H1 (cell line): ENCODE measurements around the gene MNS1. TPM values are rescaled to one million over a fixed set of nuclear protein-coding genes. Genes with fewer than 3 reads are reported as not detected.

Experiments used
- CTCF ChIA-PET: fragments of 300-600 bp; sonication (Branson Sonifier 250); formaldehyde crosslinking; loops from one replicate; lab custom pipeline; 2021; ENCODE audit not compliant: partially characterized antibody; lab: Charles Lee
- POLR2A ChIA-PET: fragments of 300-600 bp; sonication (Branson Sonifier 250); formaldehyde crosslinking; loops from one replicate; lab custom pipeline; 2021; ENCODE audit warnings: inconsistent platforms; ENCODE audit not compliant: partially characterized antibody; lab: Charles Lee
- DNase-seq, 2 experiments: peaks; one replicate each; pipeline versions ENCODE4 v3.0.0 to v3.0.0-alpha.2; 2010 to 2022; ENCODE audit warnings: low spot score in 2 of 2, low read depth in 1 of 2, mixed read lengths in 1 of 2
- FAIRE-seq: peaks from 2 replicates; lab custom pipeline; 2011; peaks lifted over from hg19 to GRCh38; lab: Jason Lieb, UNC
- H2AFZ ChIP-seq: 2 replicates; pipeline ENCODE4 v1.8.1; 2012; ENCODE audit warnings: low read length, inconsistent platforms
- H2AK5ac ChIP-seq: 2 replicates; pipeline ENCODE4 v1.6.1; 2013; ENCODE audit warnings: low read depth, low read length
- H2BK120ac ChIP-seq: replicated peaks from 2 replicates; pipeline ENCODE3; 2013; ENCODE audit warnings: low read depth, low read length, inconsistent platforms
- H2BK12ac ChIP-seq: 2 replicates; pipeline ENCODE4 v1.6.1; 2013; ENCODE audit warnings: low read depth, low read length
- H2BK15ac ChIP-seq: 2 replicates; pipeline ENCODE4 v1.6.1; 2013; ENCODE audit warnings: low read length
- H2BK20ac ChIP-seq: 2 replicates; pipeline ENCODE4 v1.6.1; 2013; ENCODE audit warnings: low read length
- H2BK5ac ChIP-seq: 2 replicates; pipeline ENCODE4 v1.6.1; 2013; ENCODE audit warnings: low read depth, low read length
- H3K14ac ChIP-seq: 2 replicates; pipeline ENCODE4 v1.6.1; 2013; ENCODE audit warnings: inconsistent platforms; ENCODE audit not compliant: insufficient read length
- H3K18ac ChIP-seq: 2 replicates; pipeline ENCODE4 v1.6.1; 2013; ENCODE audit warnings: low read length; ENCODE audit errors: extremely low read depth
- H3K23ac ChIP-seq: 2 replicates; pipeline ENCODE4 v1.6.1; 2013; ENCODE audit warnings: inconsistent platforms; ENCODE audit not compliant: insufficient read length
- H3K23me2 ChIP-seq: 2 replicates; pipeline ENCODE4 v1.6.1; 2013; ENCODE audit warnings: low read depth, low read length
- H3K27ac ChIP-seq: 2 replicates; pipeline ENCODE4 v1.6.1; 2011; ENCODE audit warnings: low read depth, low read length, inconsistent platforms
- H3K27me3 ChIP-seq, 4 experiments: replicated peaks in 1 of 4; 1 replicate in 1 of 4; 2 replicates in 3 of 4; pipeline versions ENCODE4 v1.6.1 to v1.8.1; 2011 to 2013; ENCODE audit warnings: low read length in 3 of 4, mild to moderate bottlenecking in 3 of 4, inconsistent platforms in 2 of 4, mixed read lengths in 2 of 4, moderate library complexity in 1 of 4; ENCODE audit not compliant: control insufficient read depth in 3 of 4, insufficient read depth in 3 of 4; ENCODE audit errors: extremely low read depth in 1 of 4
- H3K36me3 ChIP-seq, 4 experiments: 2 replicates each; pipeline versions ENCODE4 v1.6.1 to v1.8.1; 2011 to 2013; ENCODE audit warnings: mild to moderate bottlenecking in 4 of 4, low read length in 3 of 4, moderate library complexity in 2 of 4, control low read depth in 1 of 4, inconsistent platforms in 1 of 4; ENCODE audit not compliant: insufficient read depth in 4 of 4, control insufficient read depth in 2 of 4
- H3K4ac ChIP-seq: replicated peaks from 2 replicates; pipeline ENCODE3; 2013; ENCODE audit warnings: low read length, low read depth, mixed read lengths, inconsistent platforms; ENCODE audit not compliant: insufficient read length
- H3K4me1 ChIP-seq, 4 experiments: replicated peaks in 1 of 4; 1 replicate in 1 of 4; 2 replicates in 3 of 4; pipeline versions ENCODE4 v1.6.1 to v1.8.1; 2011 to 2013; ENCODE audit warnings: low read length in 3 of 4, inconsistent platforms in 2 of 4, mixed read lengths in 1 of 4; ENCODE audit not compliant: insufficient read depth in 4 of 4, control insufficient read depth in 3 of 4
- H3K4me2 ChIP-seq, 2 experiments: 2 replicates each; pipeline versions ENCODE4 v1.6.1 to v1.8.1; 2011 to 2013; ENCODE audit warnings: low read depth in 2 of 2, low read length in 2 of 2, control low read depth in 1 of 2, inconsistent platforms in 1 of 2, mild to moderate bottlenecking in 1 of 2; ENCODE audit not compliant: insufficient read depth in 1 of 2
- H3K4me3 ChIP-seq, 4 experiments: fragments of 200-600, 300-600 bp in 1 of 4; sonication (generic), shearing (Covaris generic), sonication (Bioruptor Twin) in 1 of 4; 2 replicates each; pipeline versions ENCODE4 v1.5.1 to v1.8.1; 2011 to 2016; ENCODE audit warnings: low read length in 4 of 4, low read depth in 3 of 4, control low read depth in 2 of 4, inconsistent platforms in 2 of 4, mild to moderate bottlenecking in 2 of 4, mixed read lengths in 1 of 4, moderate library complexity in 1 of 4; ENCODE audit not compliant: insufficient read depth in 2 of 4; ENCODE audit errors: extremely low read depth in 1 of 4
- H3K56ac ChIP-seq: replicated peaks from 2 replicates; pipeline ENCODE3; 2013; ENCODE audit warnings: low read depth, mild to moderate bottlenecking, mixed read lengths, low read length, inconsistent platforms; ENCODE audit not compliant: insufficient read length
- H3K79me1 ChIP-seq: 2 replicates; pipeline ENCODE4 v1.6.1; 2013; ENCODE audit warnings: low read depth, low read length, control low read depth
- H3K79me2 ChIP-seq, 2 experiments: 2 replicates each; pipeline versions ENCODE4 v1.6.1 to v1.8.1; 2012 to 2013; ENCODE audit warnings: low read length in 2 of 2, mild to moderate bottlenecking in 2 of 2, inconsistent platforms in 1 of 2; ENCODE audit not compliant: insufficient read depth in 2 of 2, control insufficient read depth in 1 of 2
- H3K9ac ChIP-seq, 4 experiments: replicated peaks in 1 of 4; 1 replicate in 1 of 4; 2 replicates in 3 of 4; pipeline versions ENCODE4 v1.6.1 to v1.8.1; 2011 to 2013; ENCODE audit warnings: low read depth in 3 of 4, low read length in 3 of 4, control low read depth in 2 of 4, mild to moderate bottlenecking in 2 of 4, moderate library complexity in 2 of 4, inconsistent platforms in 1 of 4; ENCODE audit errors: extremely low read depth in 1 of 4
- H3K9me3 ChIP-seq, 2 experiments: 2 replicates each; pipeline versions ENCODE4 v1.6.1 to v1.8.1; 2012 to 2013; ENCODE audit warnings: mild to moderate bottlenecking in 2 of 2, moderate library complexity in 2 of 2, control low read depth in 1 of 2, inconsistent platforms in 1 of 2, low read depth in 1 of 2, low read length in 1 of 2, mixed read lengths in 1 of 2; ENCODE audit not compliant: insufficient read depth in 2 of 2
- H4K20me1 ChIP-seq, 2 experiments: replicated peaks in 1 of 2; 2 replicates each; pipeline versions ENCODE3 to v1.8.1; 2011 to 2013; ENCODE audit warnings: inconsistent platforms in 2 of 2, low read length in 2 of 2, mild to moderate bottlenecking in 1 of 2; ENCODE audit not compliant: insufficient read depth in 2 of 2, control insufficient read depth in 1 of 2
- H4K5ac ChIP-seq: 2 replicates; pipeline ENCODE4 v1.6.1; 2013; ENCODE audit warnings: low read length, low read depth, mixed read lengths, inconsistent platforms; ENCODE audit not compliant: insufficient read length
- H4K8ac ChIP-seq: 2 replicates; pipeline ENCODE4 v1.8.0; 2013; ENCODE audit warnings: mild to moderate bottlenecking, moderate library complexity, low read length, inconsistent platforms; ENCODE audit not compliant: insufficient read depth; ENCODE audit errors: extremely low read depth
- H4K91ac ChIP-seq: replicated peaks from 2 replicates; pipeline ENCODE3; 2013; ENCODE audit warnings: low read length, mixed read lengths, inconsistent platforms; ENCODE audit not compliant: insufficient read length
- ASH2L ChIP-seq: fragments of 200-600, 300-600 bp; sonication (generic); IDR thresholded peaks from one replicate; pipeline ENCODE4 v1.7.1; 2017; ENCODE audit warnings: low read length
- EGR1 ChIP-seq: IDR thresholded peaks from 2 replicates; pipeline ENCODE4 v1.6.1; 2011; ENCODE audit warnings: low read depth, low read length, borderline replicate concordance
- HDAC2 ChIP-seq, 2 experiments: fragments of 300-600 bp in 1 of 2; sonication (generic) in 1 of 2; IDR thresholded peaks; 2 replicates each; pipeline ENCODE4 v1.6.1; 2011 to 2012; ENCODE audit warnings: low read depth in 2 of 2, low read length in 2 of 2, mild to moderate bottlenecking in 2 of 2, moderate library complexity in 2 of 2, borderline replicate concordance in 1 of 2, inconsistent platforms in 1 of 2
- KDM1A ChIP-seq: fragments of 200-600, 300-600 bp; sonication (generic); IDR thresholded peaks from 2 replicates; pipeline ENCODE4 v1.7.1; 2016; ENCODE audit warnings: mild to moderate bottlenecking, low read length, borderline replicate concordance
- KDM4A ChIP-seq: IDR thresholded peaks from one replicate; pipeline ENCODE4 v1.7.1; 2012; ENCODE audit warnings: low read depth, mild to moderate bottlenecking, moderate library complexity, low read length, inconsistent platforms; ENCODE audit not compliant: severe bottlenecking
- MAX ChIP-seq: IDR thresholded peaks from 2 replicates; pipeline ENCODE4 v1.6.1; 2012; ENCODE audit warnings: inconsistent platforms
- NANOG ChIP-seq: IDR thresholded peaks from 2 replicates; pipeline ENCODE4 v1.6.1; 2011; ENCODE audit warnings: low read length, low read depth, mild to moderate bottlenecking, inconsistent platforms; ENCODE audit not compliant: insufficient read depth, poor library complexity, severe bottlenecking
- NRF1 ChIP-seq: IDR thresholded peaks from 2 replicates; pipeline ENCODE4 v1.6.1; 2011; ENCODE audit warnings: mild to moderate bottlenecking, low read depth, low read length, improper control_type of control experiment
- POLR2A ChIP-seq, 2 experiments: IDR thresholded peaks; 1 replicate in 1 of 2; 2 replicates in 1 of 2; pipeline ENCODE4 v1.6.1; 2011; ENCODE audit warnings: low read depth in 2 of 2, low read length in 2 of 2, mild to moderate bottlenecking in 2 of 2; ENCODE audit errors: control extremely low read depth in 1 of 2
- RXRA ChIP-seq: IDR thresholded peaks from 2 replicates; pipeline ENCODE4 v1.6.1; 2011; ENCODE audit warnings: low read depth, mild to moderate bottlenecking, low read length, moderate library complexity; ENCODE audit not compliant: insufficient read depth
- SAP30 ChIP-seq: fragments of 300-600 bp; sonication (generic); IDR thresholded peaks from 2 replicates; pipeline ENCODE4 v1.7.1; 2012; ENCODE audit warnings: low read length, moderate library complexity, mild to moderate bottlenecking, inconsistent platforms; ENCODE audit not compliant: insufficient read depth, insufficient replicate concordance
- SP2 ChIP-seq: IDR thresholded peaks from 2 replicates; pipeline ENCODE4 v1.6.1; 2012; ENCODE audit warnings: mild to moderate bottlenecking, low read length, inconsistent platforms
- TAF1 ChIP-seq: IDR thresholded peaks from 2 replicates; pipeline ENCODE4 v1.6.1; 2011; ENCODE audit warnings: mild to moderate bottlenecking, low read depth, low read length
- ZNF274 ChIP-seq: IDR thresholded peaks from 2 replicates; pipeline ENCODE4 v1.7.0; 2012; ENCODE audit warnings: low read length, borderline replicate concordance; ENCODE audit errors: extremely low read depth
- WGBS, 2 experiments: shearing (Covaris generic) in 1 of 2; methylation state at CpG; one replicate each; pipeline versions ENCODE4 v1.1.6 to v1.1.7; 2013 to 2015; ENCODE audit warnings: low lambda C conversion rate in 2 of 2, mixed read lengths in 2 of 2, inconsistent platforms in 1 of 2, low coverage in 1 of 2, missing lambda C conversion rate in 1 of 2; ENCODE audit not compliant: insufficient replicate concordance in 2 of 2, insufficient coverage in 1 of 2, insufficient read length in 1 of 2; ENCODE audit errors: extremely low coverage in 1 of 2, missing lambda C conversion rate in 1 of 2; 5-methylcytosine and 5-hydroxymethylcytosine counted together
- polyA plus RNA-seq, 7 experiments: library from polyadenylated mRNA; depleted of rRNA in 3 of 7; stranded (reverse) in 5 of 7; unstranded in 2 of 7; fragments of >200 nt in 5 of 7; fragments of 200-250 nt in 2 of 7; gene quantifications; 1 replicate in 5 of 7; 2 replicates in 1 of 7; 4 replicates in 1 of 7; pipeline versions ENCODE4 v1.2.1 to v1.2.3, GENCODE V29; 2011 to 2013; ENCODE audit warnings: missing spikeins in 2 of 7, mixed read lengths in 2 of 7
- total RNA-seq: library from RNA; stranded (reverse); fragmentation: NEBNext Ultra II Directional; extraction: Animal tissue kit (Norgen Biotek cat#: 25700); gene quantifications from 2 replicates; pipeline ENCODE4 v1.2.1, GENCODE V29; 2021

MNS1 gene
- total and polyA plus RNA-seq, 2 of the 8 experiments (the other 6 are each of a cell fraction or from before 2014, with no cell fraction given): 0.57 TPM; not detected in 1

GRCh38 chr15:56383010-56383409 is 81.9 kb downstream of the MNS1 start:
- Histone ChIP-seq H2BK15ac (no peak overlapping the region), H3K14ac (no peak overlapping the region), H3K4me3 (no peak overlapping the region), H3K18ac (no peak overlapping the region), H3K36me3 (no peaks in the 10 kb centered on the region), H3K23ac (no peak overlapping the region), H3K79me1 (peaks cover 3% of the 10 kb centered on the region; the same call in 1 of the 2 replicates), H2BK120ac (no peak overlapping the region), H2AK5ac (no peak overlapping the region), H2AFZ (no peak overlapping the region), H2BK20ac (no peak overlapping the region), H3K9ac (no peak overlapping the region), H3K56ac (no peak overlapping the region), H2BK12ac (no peak overlapping the region), H4K5ac (no peak overlapping the region), H4K91ac (no peak overlapping the region), H3K4ac (no peak overlapping the region), H4K8ac (no peak overlapping the region), H3K27ac (no peak overlapping the region), H2BK5ac (no peak overlapping the region), H3K23me2 (no peaks in the 10 kb centered on the region), H3K27me3 (no peaks in the 10 kb centered on the region), H3K4me2 (no peak overlapping the region), H3K9me3 (no peaks in the 10 kb centered on the region), H3K79me2 (0 out of 4 replicates have a peak, but pooled peaks cover 0 to 6% of the 10 kb centered on the region in 2 experiments), H4K20me1 (no peaks in the 10 kb centered on the region), H3K4me1 (no peaks in the 10 kb centered on the region)
- CTCF ChIA-PET: no interaction called here
- DNase-seq (no peak), FAIRE-seq (no peak)
- WGBS, 2 experiments: 85% methylated on average over 3 of the region's 3 CpGs; no CpG with 5 or more reads in 1 of the 2 experiments
- POLR2A ChIA-PET: no interaction called here
- TF ChIP-seq NANOG (no peak), SP2 (no peak), EGR1 (no peak), RXRA (no peak), NRF1 (no peak), MAX (no peak), POLR2A (IDR thresholded peaks at IDR 0.05; ENCODE audit: control extremely low read depth in 1 of 2, low read depth in 2 of 2, low read length in 2 of 2) (no peak), TAF1 (no peak), ASH2L (no peak), KDM4A (no peak), HDAC2 (IDR thresholded peaks at IDR 0.05; ENCODE audit: borderline replicate concordance in 1 of 2, low read depth in 2 of 2, low read length in 2 of 2) (no peak), ZNF274 (no peak), KDM1A (no peak), SAP30 (no peak)
